Caco-2 (cell line): ENCODE measurements around the gene CAPN11. TPM values are rescaled to one million over a fixed set of nuclear protein-coding genes. Genes with fewer than 3 reads are reported as not detected.

Experiments
- BruUV-seq: library from RNA; stranded (reverse); fragments of 400-500 nt; replicated peaks from 2 replicates; lab custom pipeline; 2021; lab: Mats Ljungman, UMichigan
- CTCF ChIA-PET: fragments of 300-600 bp; sonication (Branson Sonifier 250); formaldehyde crosslinking; loops from one replicate; lab custom pipeline; 2022; ENCODE audit warnings: antibody characterized with exemption; lab: Charles Lee
- POLR2A ChIA-PET: fragments of 300-600 bp; sonication (Branson Sonifier 250); formaldehyde crosslinking; loops from one replicate; lab custom pipeline; 2022; ENCODE audit warnings: antibody characterized with exemption; lab: Charles Lee
- DNase-seq, 2 experiments: peaks; one replicate each; pipeline versions ENCODE4 v3.0.0 to v3.0.0-alpha.2; 2020 to 2022
- H3K27me3 ChIP-seq: replicated peaks from 2 replicates; pipeline ENCODE4 v1.6.0; 2011; ENCODE audit warnings: low read length; ENCODE audit not compliant: control insufficient read depth, insufficient read depth
- H3K36me3 ChIP-seq: 2 replicates; pipeline ENCODE4 v1.5.1; 2011; ENCODE audit warnings: low read length; ENCODE audit not compliant: control insufficient read depth, insufficient read depth
- H3K4me1 ChIP-seq: fragments of 250-450 bp; sonication (Bioruptor Pico); 2 replicates; pipeline ENCODE4 v1.5.1; 2020; ENCODE audit warnings: mild to moderate bottlenecking
- H3K4me3 ChIP-seq: 2 replicates; pipeline ENCODE4 v1.5.1; 2011; ENCODE audit warnings: low read depth, mild to moderate bottlenecking, control low read depth, low read length
- H3K9me3 ChIP-seq: fragments of 250-450 bp; sonication (Bioruptor Pico); 2 replicates; pipeline ENCODE4 v1.5.1; 2020; ENCODE audit warnings: mild to moderate bottlenecking, moderate library complexity
- H3K27ac Mint-ChIP-seq: one replicate; pipeline ENCODE4 v1.8.0; 2022; ENCODE audit warnings: mixed read lengths; ENCODE audit not compliant: unreplicated experiment
- H3K27me3 Mint-ChIP-seq: one replicate; pipeline ENCODE4 v1.8.0; 2022; ENCODE audit warnings: mixed read lengths; ENCODE audit not compliant: insufficient read depth, unreplicated experiment
- H3K36me3 Mint-ChIP-seq: one replicate; pipeline ENCODE4 v1.8.0; 2022; ENCODE audit warnings: mild to moderate bottlenecking, mixed read lengths; ENCODE audit not compliant: insufficient read depth, unreplicated experiment
- H3K4me1 Mint-ChIP-seq: one replicate; pipeline ENCODE4 v1.8.0; 2022; ENCODE audit warnings: low read depth, mixed read lengths; ENCODE audit not compliant: unreplicated experiment
- H3K4me3 Mint-ChIP-seq: one replicate; pipeline ENCODE4 v1.8.0; 2022; ENCODE audit warnings: mild to moderate bottlenecking, moderate library complexity, mixed read lengths; ENCODE audit not compliant: unreplicated experiment
- H3K9me3 Mint-ChIP-seq: one replicate; pipeline ENCODE4 v1.8.0; 2022; ENCODE audit warnings: mixed read lengths; ENCODE audit not compliant: unreplicated experiment
- CTCF ChIP-seq, 2 experiments: fragments of 200-600 bp in 1 of 2; IDR thresholded peaks; 1 replicate in 1 of 2; 2 replicates in 1 of 2; pipeline versions ENCODE4 v1.5.1 to v1.8.0; 2011 to 2022; ENCODE audit warnings: antibody characterized with exemption in 1 of 2, control low read depth in 1 of 2, inconsistent platforms in 1 of 2, low read depth in 1 of 2, low read length in 1 of 2, mild to moderate bottlenecking in 1 of 2, moderate library complexity in 1 of 2; ENCODE audit not compliant: insufficient read depth in 1 of 2, severe bottlenecking in 1 of 2, unreplicated experiment in 1 of 2
- intact Hi-C: fragments of 100-400 bp; cut with micrococcal nuclease; formaldehyde crosslinking; loops from one replicate; pipeline ENCODE4 v1.10.0; 2022; ENCODE audit not compliant: unreplicated experiment
- total RNA-seq: library from RNA; stranded (reverse); gene quantifications from 2 replicates; pipeline ENCODE4 v1.2.3, GENCODE V29; 2022

The CAPN11 gene
- total RNA-seq, 1 experiment from 2014 or later, result not detected

- CTCF ChIA-PET, result interaction anchor here (0.7 kb wide), 1 partner anchor 95 kb away, joined by 4 read pairs; no protein-coding TSS in a partner anchor
- H3K4me1 ChIP-seq, result peaks cover 3% of the 10 kb centered on the region; the same call in 1 of the 2 replicates
- no peak overlapping the region for H3K27ac Mint-ChIP-seq
- no peaks in the 10 kb centered on the region for H3K36me3 ChIP-seq
- H3K4me1 Mint-ChIP-seq, result peaks cover 8% of the 10 kb centered on the region
- DNase-seq, result peak; percentile 30 to 66
- no peaks in the 10 kb centered on the region for H3K9me3 Mint-ChIP-seq
- H3K4me3 Mint-ChIP-seq, result no peak overlapping the region
- no peak for TF ChIP-seq CTCF (IDR thresholded peaks at IDR 0.05; ENCODE audit: insufficient read depth in 1 of 2, low read depth in 1 of 2, low read length in 1 of 2, severe bottlenecking in 1 of 2, unreplicated experiment in 1 of 2)
- POLR2A ChIA-PET, result no interaction called here
- H3K27me3 Mint-ChIP-seq, result no peaks in the 10 kb centered on the region
- no peaks in the 10 kb centered on the region for H3K27me3 ChIP-seq
- intact Hi-C loops, result no loop called here
- H3K36me3 Mint-ChIP-seq, result no peaks in the 10 kb centered on the region
- no peaks in the 10 kb centered on the region for H3K9me3 ChIP-seq
- H3K4me3 ChIP-seq, result no peak overlapping the region
- no TSS peak for BruUV-seq
Measured at GRCh38 chr6:44177691-44178423, 19.2 kb downstream of the CAPN11 start.

DNA sequence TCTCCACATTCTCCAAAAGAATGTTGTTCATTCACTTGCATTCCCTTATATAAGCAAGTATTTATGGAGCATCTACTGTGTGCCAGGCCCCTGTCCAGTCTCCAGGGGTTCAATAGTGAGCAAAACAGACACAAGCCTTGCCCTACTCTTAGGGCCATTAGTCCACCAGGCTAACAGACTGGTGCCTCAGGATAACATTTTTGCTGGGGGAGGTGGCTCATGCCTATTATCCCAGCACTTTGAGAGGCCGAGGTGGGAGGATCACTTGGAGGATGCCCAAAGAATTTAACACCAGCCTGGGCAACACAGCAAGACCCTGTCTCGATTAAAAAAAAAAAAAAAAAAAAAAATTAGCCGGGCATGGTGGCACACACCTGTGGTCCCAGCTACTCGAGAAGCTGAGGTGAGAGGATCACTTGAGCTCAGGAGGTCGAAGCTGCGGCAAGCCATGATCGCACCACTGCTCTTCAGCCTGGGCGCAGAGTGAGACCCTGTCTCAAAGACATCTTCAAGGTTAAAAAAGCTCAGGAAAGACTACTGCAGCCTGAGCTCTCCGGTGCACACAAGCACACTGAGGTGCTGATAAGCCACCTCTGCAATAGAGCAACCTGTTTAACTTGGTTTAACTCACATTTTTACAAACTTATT is 19.9 kb downstream of the CAPN11 start:
- H3K27ac Mint-ChIP-seq, result no peak overlapping the region
- BruUV-seq, result no TSS peak
- no peak overlapping the region for H3K4me3 ChIP-seq
- ChIA-PET CTCF (interaction anchor here (0.7 to 1.4 kb wide), 2 partner anchors 41 to 59 kb away, joined by 3 read pairs; no protein-coding TSS in a partner anchor), POLR2A (no interaction called here)
- H3K4me1 Mint-ChIP-seq, result peaks cover 8% of the 10 kb centered on the region
- intact Hi-C loops, result no loop called here
- no peak for TF ChIP-seq CTCF (IDR thresholded peaks at IDR 0.05; ENCODE audit: insufficient read depth in 1 of 2, low read depth in 1 of 2, low read length in 1 of 2, severe bottlenecking in 1 of 2, unreplicated experiment in 1 of 2)
- H3K27me3 Mint-ChIP-seq, result no peaks in the 10 kb centered on the region
- H3K4me1 ChIP-seq, result no peaks in the 10 kb centered on the region
- no peaks in the 10 kb centered on the region for H3K36me3 ChIP-seq
- no peak for DNase-seq
- H3K27me3 ChIP-seq, result no peaks in the 10 kb centered on the region
- no peaks in the 10 kb centered on the region for H3K36me3 Mint-ChIP-seq
- H3K4me3 Mint-ChIP-seq, result no peak overlapping the region
- H3K9me3 Mint-ChIP-seq, result no peaks in the 10 kb centered on the region
- no peaks in the 10 kb centered on the region for H3K9me3 ChIP-seq

GRCh38 chr6:44179072-44179536 is 20.5 kb downstream of the CAPN11 start:
- H3K27me3 ChIP-seq, result no peaks in the 10 kb centered on the region
- H3K4me3 Mint-ChIP-seq, result no peak overlapping the region
- no peaks in the 10 kb centered on the region for H3K9me3 Mint-ChIP-seq
- BruUV-seq, result no TSS peak
- H3K9me3 ChIP-seq, result no peaks in the 10 kb centered on the region
- H3K36me3 Mint-ChIP-seq, result no peaks in the 10 kb centered on the region
- DNase-seq, result no peak
- H3K4me3 ChIP-seq, result no peak overlapping the region
- no peaks in the 10 kb centered on the region for H3K27me3 Mint-ChIP-seq
- CTCF ChIA-PET, result interaction anchor here (0.7 to 1.4 kb wide), 2 partner anchors 40 to 58 kb away, joined by 3 read pairs; no protein-coding TSS in a partner anchor
- no peaks in the 10 kb centered on the region for H3K4me1 ChIP-seq
- H3K27ac Mint-ChIP-seq, result no peak overlapping the region
- POLR2A ChIA-PET, result no interaction called here
- H3K4me1 Mint-ChIP-seq, result peaks cover 8% of the 10 kb centered on the region
- TF ChIP-seq CTCF (IDR thresholded peaks at IDR 0.05; ENCODE audit: insufficient read depth in 1 of 2, low read depth in 1 of 2, low read length in 1 of 2, severe bottlenecking in 1 of 2, unreplicated experiment in 1 of 2), result no peak
- no peaks in the 10 kb centered on the region for H3K36me3 ChIP-seq
- intact Hi-C loops, result no loop called here
